GM19099 (cell line): ENCODE data around the gene ABCC9.

Experiments used
- POLR2A ChIP-seq: IDR thresholded peaks from 3 replicates; pipeline ENCODE4 v1.6.1; 2011; ENCODE audit warnings: low read depth; ENCODE audit not compliant: insufficient read length; ENCODE audit errors: extremely low read depth

Gene ABCC9

DNA sequence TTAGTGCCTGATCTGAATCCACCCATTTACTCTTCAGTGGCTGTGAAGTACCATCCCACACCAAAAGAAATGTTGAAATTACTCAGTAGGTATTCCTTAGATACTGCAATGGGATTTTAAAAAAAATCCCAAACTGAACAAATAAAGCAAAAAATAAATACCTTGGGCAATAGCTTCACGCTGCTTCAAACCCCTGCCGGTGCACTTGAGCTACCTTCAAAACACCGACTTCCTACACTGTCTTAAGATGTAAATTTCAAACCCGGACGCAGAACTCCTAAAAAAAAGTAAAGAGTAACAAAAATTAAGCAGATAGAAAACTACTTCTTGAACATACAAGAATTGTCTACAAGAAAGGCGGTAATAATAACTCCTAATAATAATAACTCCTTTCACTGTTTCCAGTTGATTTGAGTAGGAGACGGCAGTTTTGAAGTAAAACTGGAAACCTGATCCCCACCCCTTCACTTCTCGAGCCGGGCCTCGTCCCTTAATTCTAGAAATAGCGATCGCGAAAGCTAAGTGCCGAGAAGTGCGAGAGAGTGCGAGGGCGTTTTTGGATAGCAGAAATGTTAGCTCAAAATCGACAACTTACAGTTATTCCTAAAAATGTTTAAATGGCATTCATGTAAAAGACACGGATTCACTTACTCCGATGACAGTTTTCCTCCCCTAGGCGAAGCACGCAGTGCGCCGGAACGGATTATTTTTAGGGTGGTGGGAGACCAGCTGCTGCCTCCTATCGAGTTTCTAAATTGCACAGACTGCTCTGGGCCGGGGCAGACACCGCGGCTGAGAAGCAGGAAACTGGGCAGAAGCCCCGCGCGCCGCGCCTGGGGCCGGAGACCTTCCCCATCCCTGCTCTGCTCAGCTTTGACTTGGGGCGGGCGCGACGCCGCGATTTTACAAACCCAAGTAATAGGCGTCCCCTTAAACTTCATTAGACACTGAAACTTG lies at the start of gene ABCC9:
Gene ABCC9, minus strand, starts transcription at position 878 of the 957 bp plus-strand sequence. CDS start 4,752 bp downstream, outside the sequence.
- TF ChIP-seq POLR2A = peak; percentile 38

DNA sequence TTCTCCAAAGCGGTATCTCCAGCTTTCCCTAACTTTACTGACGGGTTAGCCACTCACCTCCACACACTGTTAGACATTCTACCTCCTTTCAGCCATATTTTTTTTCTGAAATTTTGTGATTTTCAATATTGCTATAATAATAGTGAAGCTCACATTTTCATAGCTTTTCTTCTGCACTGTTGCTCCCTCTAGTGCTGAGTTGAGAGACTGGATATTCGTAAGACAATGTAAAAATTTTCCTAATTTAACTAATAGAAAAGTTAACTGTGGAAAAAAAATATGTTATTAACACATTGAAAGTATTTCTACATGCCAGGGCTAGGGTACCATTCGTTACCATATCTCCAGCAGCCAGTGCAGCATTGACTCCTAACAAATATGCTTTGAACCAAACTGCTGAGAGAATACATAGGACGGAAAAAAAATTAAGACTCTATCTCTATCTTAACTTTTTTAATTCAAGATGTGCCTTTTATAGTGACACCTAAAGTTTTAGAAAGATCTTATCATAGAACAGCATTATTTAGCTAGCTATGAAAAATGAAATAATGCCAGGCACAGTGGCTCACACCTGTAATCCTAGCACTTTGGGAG lies 48.7 kb upstream of the ABCC9 start:
- no peak for TF ChIP-seq POLR2A

DNA sequence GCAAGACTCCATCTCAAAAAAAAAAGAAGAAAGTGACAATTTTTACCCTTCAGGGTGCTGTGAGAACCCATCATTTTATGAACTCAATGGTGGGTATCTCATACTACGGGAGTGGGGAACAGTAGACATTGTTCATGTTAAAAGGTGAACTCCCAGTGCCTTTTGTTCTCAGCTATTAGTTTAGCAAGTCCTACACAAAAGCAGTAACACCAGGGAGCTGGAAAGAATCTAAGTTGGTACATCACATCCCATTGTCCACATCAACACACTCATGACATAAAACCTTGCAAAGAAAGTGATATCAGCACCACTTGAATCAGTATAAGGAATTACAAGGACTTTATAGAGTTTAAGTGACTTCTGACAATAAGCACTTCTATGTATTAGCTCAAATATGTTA lies 47.4 kb upstream of the ABCC9 start:
- TF ChIP-seq POLR2A = no peak

DNA sequence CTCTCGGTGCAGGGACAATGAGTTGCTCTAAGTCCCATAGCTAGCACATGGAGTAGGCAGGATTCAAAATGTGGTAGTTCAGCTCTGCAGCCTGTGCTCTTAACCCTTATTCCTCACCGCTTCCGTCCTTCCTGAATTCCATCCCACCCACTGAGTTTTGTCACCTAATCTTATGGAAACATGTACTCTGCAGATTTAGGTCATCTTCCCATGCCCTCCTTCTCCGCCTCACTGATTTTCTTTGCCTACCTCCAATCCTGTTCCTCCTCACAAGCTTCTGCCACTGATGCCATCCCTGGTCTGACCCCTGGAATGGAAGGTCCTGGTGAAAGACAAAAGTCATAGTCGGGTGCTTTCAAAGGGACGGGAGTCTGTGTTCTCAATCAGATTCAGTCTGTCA lies 46.5 kb upstream of the ABCC9 start:
- TF ChIP-seq POLR2A = no peak

DNA sequence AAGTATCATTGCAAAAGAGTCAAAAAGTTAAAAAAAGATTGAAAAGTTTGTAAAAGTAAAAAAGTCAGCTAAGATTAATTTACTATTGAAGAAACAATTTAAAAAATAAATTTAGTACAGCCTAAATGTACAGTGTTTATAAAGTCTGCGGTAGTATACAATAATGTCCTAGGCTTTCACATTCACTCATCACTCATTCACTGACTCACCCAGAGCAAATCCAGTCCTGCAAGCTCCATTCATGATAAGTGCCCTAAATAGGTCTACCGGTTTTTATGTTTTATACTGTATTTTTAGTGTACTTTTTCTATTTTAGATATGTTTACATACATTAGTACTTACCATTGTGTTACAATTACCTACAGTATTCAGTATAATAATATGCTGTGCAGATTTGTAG lies 43.9 kb upstream of the ABCC9 start:
- no peak for TF ChIP-seq POLR2A

DNA sequence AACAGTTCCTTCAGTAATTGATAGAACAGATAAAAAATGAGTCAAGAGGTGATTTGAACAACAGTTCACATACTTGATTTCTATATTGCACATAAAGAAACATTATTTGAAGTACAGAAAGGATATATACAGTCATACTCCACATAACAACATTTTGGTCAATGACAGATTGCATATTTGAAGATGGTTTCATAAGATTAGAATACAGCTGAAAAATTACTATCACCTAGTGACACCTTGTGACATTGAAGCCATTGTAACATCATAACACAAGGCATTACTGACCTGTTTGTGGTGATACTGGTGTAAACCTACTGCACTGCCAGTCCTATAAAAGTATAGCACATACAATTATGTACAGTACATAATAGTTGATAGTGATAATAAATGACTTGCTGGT lies 43.1 kb upstream of the ABCC9 start:
- no peak for TF ChIP-seq POLR2A

DNA sequence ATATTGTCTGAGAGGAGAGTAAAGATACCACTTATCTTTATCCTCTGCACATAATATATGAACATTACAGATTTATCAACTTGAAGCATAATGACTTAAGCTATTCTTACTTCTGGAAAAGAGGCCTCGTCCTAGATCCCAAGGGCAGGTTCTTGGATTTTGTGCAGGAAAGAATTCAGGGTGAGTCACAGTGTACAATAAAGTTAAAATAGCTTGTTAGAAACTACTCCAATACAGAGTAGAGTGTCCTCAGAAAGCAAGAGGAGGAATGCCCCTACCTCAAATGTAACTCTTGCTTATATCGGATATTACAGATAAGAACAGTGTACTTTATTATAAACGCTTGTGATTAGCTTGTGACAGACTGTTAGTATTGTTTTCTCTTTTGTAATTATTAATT lies 41.9 kb upstream of the ABCC9 start:
- TF ChIP-seq POLR2A = no peak

DNA sequence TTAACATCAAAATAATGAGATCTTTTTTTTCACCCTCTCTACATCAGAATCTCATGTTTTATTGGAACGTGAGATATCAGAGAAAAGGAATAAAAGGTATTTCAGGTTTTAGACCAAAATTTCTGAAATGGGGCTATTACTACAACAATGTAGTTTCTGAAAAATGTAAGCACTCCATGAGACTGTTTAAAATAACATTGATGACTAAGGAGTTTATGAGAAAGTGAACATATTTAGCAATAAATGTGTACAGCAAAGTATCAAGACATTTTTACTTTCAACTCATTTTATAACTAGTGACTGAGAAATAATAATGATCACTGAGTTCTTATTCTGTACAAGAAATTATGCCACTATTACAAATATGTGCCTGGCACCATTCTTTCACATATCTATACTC lies 39.3 kb upstream of the ABCC9 start:
- no peak for TF ChIP-seq POLR2A

DNA sequence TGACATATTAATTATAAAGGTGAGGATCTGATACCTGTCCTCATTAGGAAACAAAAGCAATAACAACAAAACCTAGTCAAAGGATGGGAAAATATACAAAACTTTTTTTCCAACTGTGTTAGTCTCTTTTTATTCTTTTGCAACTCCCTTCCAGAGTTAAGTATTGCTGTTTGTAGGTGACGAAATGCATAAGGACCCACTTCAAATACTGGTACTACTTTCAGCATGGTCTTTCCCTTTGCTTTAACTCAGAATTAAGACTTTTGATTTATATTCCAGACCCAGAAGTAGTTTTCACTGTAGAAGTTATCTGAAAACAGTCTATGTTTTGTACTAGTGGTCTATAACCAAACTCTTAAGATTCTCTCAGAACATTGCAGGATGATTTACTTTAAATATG lies 34.1 kb upstream of the ABCC9 start:
- TF ChIP-seq POLR2A = no peak

DNA sequence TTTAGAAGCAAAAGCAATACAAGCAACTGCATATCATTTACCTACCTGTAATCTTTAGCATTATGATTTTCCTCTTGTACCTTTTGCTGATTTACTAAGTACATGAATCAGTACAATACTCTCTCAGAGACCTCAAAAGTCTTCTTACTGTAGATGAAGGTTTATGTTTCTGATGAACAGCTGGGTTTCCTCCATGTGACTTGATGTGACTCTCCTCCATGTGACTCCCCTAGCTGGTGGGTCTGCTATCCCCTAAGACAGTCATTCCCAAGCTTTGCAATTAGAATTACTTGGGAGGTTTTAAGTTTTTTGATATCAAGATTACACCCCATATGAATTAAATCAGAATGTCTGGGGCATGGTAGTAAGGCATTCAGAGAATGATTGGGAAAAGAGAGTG lies 32.0 kb upstream of the ABCC9 start:
- no peak for TF ChIP-seq POLR2A

DNA sequence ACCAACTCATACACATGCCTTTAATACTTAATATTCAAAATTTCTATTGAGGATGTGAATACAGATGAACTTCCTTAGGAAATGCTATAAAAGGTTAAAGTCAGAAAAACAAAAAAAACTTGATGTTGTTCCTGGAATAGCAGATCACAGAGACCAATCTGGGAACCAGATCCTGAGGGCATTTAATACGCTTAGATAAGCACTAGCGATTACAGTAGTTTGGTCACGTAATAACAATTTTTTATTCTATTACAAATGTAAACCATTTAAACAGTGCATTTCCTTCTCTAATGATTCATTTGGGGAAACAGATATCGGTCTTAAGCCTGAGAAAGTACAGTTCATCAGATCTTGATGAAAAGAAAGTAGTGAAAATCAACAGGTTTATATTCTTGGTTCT lies 30.8 kb upstream of the ABCC9 start:
- no peak for TF ChIP-seq POLR2A

DNA sequence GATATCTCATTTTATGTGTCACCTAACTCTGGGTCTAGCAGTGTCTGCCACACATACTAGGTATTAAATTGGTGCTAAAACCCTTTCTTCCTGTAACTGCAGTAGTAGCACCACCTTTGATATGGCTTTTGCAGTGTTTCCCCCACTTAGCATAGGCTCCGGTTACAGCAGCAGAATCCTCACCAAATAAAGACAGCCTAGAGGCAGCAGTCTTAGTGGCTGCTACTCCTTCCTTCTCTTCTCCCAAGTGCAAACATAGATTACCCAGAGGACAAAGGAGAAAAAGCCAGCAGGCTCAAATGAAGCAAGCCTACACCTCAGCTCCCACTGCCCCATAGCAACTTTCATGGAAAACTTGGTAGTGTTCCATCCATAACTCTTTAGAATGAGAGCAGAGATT lies 30.1 kb upstream of the ABCC9 start:
- no peak for TF ChIP-seq POLR2A

DNA sequence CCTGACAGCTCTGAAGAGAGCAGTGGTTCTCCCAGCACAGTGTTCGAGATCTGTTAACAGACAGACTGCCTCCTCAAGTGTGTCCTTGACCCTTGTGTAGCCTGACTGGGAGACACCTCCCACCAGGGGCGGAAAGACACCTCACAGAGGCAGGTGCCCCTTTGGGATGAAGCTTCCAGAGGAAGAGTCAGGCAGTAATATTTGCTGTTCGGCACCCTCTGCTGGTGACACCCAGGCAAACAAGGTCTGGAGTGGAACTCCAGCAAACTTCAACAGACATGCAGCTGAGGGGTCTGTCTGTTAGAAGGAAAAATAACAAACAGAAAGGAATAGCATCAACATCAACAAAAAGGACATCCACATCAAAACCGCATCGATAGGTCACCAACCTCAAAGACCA lies 21.6 kb upstream of the ABCC9 start:
- no peak for TF ChIP-seq POLR2A

DNA sequence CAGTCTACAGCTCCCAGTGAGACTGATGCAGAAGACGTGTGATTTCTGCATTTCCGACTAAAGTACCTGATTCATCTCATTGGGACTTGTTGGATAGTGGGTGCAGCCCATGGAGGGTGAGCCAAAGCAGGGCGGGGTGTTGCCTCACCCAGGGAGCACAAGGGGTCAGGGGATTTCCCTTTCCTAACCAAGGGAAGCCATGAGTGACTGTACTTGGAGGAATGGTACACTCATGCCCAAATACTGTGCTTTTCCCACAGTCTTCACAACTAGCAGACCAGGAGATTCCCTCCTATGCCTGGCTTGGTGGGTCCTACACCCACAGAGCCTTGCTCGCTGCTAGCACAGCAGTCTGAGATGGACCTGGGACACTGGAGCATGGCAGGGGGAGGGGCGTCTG lies 21.0 kb upstream of the ABCC9 start:
- no peak for TF ChIP-seq POLR2A

DNA sequence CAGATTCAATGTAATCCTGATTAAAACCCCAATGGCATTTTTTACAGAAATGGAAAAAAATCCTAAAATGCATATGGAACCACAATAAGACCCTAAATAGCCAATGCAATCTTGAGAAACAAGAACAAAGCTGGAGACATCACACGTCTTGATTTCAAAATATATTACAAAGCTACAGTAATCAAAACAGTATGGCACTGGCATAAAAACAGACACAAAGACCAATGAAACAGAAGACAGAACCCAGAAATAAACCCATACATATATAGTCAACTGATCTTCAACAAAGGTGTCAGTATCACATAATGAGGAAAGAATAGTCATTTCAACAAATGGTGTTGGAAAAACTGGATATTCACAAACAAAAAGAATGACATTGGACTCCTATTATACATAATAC lies 9.4 kb upstream of the ABCC9 start:
- no peak for TF ChIP-seq POLR2A

DNA sequence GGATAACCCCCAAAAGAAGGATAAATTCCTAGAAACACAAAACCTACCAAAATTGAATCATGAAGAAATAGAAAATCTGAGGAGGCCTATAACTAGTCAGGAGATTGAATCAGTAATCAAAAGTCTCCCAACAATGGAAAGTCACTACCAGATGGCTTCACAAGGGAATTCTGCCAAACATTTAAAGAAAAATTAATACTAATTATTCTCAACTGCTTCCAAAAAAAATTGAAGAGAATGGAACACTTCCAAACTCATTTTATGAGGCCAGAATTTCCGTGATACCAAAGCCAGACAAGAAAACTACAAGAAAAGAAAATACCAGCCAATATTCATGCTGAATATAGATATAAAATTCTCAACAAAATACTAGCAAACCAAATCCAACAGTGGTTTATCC lies 7.8 kb upstream of the ABCC9 start:
- TF ChIP-seq POLR2A = no peak
